Stimulated activated CD4-positive, alpha-beta T cell treated with anti-CD3 and anti-CD28 coated beads, Interleukin-4, amount 100 ng/mL, for 1 hour (primary cell): ENCODE measurements around the gene RRBP1.

Experiments used
- DNase-seq: peaks from one replicate; pipeline ENCODE4 v3.0.0-alpha.2; 2020

RRBP1 gene

DNA sequence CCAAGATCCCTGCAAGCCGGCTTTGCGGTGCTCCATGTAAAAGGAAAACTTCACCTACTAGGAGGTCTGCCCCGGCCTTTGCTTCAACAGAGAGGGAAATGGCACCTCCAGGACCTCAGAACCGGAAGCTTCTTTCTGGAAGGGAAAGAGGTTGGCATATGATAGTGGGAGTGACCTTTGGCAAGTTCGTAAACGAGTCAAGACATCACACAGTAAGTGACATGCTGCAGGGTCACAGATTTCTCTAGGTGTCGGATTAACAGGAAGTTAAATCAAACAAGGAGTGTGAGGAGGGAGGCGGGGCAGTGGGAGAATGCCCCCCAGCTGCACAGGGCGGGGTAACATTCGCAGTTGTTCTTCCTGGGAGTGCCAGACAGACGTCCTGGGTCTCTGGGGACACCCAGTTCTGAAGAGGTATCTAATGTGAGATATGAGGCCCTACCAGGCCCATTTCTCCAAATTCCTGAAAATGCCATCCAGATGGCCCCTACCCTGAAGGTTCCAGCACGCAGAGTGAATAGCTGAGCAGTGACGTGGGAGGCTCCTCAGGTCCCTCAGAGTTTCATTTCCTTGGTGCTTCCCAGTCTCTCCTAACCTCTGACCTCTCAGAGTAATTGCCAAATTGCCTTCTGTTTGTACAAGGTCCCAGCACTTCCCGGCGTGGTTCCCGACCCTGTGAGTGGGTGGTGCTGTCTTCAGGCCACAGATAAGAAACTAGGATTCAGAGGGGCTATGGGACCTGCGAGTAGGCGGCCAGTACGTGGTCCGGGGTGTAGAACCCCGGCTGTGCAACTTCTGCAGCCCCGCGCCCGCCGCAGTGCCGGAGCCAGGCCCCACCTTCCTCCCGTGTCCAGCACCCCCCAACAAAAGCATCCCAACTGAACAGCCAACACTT is 1.9 kb downstream of the RRBP1 start:
- DNase-seq, result no peak

DNA sequence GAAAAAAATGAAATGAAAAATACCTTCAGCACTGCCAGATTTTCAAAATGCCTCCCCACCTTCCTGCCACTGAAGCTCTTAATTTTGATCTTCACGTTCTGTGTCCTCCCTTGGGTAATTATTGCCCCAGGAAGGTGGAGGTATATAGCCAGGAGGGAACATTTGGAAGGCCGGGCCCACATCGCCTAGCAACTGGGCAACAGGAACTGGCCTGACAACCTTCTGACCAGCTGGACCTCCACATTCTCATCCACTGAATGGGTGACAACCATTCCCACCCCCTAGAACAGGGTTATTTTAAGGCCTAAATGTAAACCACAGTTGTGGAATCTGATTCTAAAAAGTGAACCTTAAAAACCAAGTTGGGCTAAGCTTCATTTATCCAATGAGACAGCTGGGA is 3.2 kb downstream of the RRBP1 start:
- DNase-seq, result no peak

DNA sequence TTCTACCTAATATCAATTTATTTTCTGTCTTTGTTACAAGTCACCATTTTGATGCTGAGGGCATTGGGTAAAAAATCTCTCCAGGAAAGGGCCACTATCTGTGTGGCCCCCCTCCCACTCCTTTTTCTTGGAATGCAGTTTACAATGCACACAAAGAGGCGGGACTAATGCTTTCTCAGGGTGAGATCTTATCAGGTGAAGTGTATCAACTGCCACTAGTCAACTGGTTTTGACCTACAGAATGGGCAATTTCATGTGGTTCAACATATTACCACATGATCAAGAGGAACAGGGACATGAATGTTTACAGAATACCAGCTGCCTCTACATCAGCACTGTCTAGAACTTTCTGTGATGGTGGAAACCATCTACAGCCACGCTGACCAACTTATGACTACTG is 3.7 kb downstream of the RRBP1 start:
- DNase-seq, result no peak

DNA sequence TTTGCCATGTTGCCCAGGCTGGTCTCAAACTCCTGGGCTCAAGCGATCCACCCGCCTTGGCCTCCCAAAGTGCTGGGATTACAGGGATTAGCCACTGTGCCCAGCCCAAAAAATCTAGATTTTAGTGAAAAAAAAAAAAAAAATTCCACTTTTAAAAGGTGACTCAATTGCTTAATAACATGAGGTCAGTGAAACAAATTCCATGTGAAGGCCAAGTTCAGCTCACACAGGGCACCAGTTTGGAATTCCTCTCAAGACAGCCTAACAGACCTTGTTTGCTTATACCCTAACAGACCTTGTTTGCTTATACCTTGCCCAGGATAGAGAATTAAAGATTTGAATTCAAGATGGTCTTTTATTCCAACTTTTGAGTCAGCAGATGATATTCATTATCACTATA is 5.1 kb downstream of the RRBP1 start:
- DNase-seq, result no peak

DNA sequence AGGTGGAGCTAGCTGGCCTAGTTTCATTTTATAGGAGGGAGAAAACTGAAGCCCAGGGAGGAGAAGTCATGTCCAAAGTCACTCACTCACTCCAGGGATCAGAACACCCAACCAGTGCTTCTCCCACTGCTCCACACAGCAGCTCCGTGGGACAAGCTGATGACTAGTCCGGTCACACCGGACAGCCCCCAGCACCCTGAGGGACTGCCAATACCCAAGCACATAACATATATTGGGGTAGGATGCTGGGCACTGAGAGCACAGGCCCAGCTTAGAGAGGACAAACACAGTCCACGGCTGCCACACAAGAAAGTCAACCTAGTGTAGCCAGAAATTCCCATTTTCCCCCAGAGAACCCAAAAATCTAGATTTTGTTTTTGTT is 5.7 kb downstream of the RRBP1 start:
- DNase-seq, result no peak

DNA sequence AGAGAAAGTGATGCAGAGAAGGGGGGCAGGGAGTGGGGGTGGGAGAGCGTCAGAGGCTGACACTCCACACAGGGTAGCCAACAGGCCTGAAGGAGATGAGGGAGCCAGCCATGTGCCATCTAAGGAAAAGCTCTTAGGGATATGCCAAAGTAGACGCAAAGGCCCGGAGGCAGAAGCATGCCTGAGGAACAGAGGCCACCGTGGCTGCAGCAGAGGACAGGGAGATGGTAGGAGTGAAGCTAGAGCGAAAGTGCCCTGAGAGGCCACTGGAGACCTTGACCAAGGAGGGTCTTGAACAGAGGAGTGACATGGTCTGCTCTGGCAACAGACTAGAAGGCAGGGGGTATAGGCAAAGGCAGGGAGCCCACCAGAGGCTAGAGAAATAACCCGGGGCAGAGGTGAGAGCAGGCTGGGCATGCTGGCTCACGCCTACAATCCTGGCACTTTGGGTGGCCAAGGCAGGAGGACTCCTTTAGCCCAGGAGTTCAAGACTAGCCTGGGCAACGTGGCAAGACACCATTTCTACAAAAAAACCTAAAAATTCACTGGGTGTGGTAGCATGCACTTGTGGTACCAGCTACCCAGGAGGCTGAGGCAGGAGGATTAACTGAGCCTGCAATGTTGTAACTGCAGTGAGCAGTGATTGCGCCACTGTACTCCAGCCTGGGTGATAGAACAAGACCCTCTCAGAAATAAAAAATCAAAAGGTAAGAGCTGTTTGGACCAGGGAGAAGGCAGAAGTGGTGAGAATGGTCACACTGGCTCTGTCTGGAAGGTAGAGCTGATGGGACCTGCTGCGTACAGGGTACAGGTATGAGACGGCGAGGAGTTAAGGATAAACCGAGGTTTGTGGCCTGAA is 6.3 kb downstream of the RRBP1 start:
- DNase-seq, result no peak

DNA sequence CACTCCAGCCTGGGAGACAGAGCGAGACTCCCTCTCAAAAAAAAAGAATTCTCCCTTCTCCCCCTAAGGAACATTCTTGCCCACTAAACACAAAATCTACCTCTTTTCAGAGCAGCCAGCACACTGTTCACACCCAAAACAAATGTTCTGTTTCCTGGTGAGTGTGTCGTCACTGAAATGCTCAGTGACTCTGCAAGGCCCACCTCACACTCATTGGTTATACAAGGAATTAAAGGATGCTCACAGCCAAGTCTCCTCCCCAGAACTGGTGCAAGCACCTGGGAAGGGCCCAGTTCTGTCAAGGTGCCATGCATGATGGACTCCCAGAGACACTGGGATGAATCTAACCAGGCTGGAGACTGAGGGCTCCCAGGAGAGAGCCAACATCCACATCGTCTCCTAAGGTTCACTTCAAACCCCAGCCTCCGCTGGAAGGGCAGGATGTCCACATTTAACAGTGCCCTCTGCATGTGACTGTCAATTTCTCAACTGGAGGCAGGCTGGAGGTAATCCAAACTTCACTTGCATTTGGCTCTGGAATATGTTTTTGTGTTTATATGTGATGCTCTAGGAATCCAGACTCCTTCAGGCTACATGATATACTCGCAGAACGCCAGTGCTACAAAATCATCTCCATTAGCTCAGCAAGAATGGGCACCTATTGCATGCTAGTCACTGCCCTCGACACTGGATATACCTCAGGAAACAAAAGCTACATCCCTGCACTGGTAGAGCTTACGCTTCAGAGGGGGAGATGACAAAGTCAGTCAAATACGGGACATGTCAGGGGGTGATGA is 7.1 kb downstream of the RRBP1 start:
- DNase-seq, result no peak

DNA sequence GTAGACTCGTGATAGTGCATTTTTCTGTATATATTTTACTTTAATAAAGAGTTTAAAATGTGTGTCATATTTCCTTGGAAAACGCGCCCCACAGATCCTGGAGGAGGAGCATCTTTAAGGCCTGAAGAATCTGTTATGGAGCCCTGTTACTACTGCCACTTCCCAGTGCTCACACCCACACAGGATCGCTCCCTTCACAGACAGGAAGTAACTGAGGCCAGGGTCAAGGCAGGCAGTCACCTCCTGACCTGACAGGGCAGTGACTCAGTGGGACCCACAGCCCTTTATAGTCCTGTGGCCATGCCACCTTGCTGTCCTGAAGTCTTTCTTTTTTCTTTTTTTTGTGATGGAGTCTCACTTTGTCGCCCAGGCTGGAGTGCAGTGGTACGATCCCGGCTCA is 9.0 kb downstream of the RRBP1 start:
- DNase-seq, result no peak

DNA sequence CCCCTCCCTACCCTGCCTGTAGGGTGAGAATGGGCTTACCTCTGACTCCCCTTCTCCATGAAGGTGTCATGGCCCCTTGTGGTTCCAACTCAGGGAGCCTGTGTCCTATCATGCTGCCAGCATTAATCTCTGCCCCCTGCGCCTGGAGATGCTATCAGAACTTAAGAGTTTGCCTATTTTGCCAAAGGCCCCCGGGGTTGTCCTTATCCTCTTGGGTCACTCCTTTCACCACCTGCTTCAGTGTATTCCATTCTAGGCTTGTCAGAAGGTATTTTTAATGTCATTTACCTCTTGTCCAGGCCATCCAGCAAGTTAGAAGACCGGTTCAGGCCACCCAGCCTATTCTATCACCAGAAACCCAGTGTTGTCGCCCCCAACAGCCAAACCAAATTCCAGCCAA is 10.5 kb downstream of the RRBP1 start:
- DNase-seq, result no peak

DNA sequence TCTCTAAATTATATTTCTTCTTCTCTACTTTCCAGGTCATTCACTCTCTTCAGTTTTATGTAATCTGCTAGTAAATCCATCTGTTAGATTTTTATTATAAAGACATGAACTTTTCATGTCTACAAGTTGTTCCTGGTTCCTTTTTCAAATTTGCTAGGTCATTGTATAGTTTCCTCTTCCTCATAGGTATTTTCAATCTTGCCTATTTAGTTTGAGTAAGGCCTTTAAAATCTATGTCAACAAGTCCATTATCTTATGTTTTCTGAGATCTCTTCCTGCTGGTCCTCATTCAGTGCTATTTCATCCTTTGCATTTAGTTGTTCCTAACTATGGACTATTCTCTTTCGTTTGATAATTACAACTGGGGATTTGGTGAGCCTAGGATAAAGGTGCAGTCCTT is 11.0 kb downstream of the RRBP1 start:
- DNase-seq, result no peak

DNA sequence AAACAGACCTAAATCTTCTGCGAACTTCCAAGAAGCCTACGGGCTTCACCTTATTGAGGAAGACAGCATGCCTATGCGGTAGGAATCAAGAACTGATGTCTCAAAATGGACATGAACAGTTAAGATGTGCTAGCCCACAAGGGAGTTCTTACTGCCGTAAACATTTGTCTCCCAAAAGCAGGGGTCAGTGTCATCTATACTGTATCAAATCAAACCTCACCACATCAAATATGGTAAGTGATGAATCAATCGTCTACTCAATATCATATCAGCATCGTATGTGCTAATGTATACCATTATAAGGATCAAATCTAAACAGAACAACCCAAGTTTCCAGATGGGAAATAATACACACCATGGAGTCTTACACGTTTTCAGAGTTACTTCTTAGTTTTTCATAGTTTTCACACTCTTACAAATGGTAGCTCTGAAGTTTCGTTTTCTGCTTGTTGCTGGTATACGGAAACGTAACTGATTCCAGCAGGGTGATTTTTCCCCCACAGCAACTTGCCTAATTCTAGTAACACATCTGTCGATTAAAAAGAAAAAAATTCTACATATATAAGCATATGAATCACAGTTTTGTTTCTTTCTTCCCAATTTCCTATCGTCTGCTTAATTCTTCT is 12.6 kb downstream of the RRBP1 start:
- DNase-seq, result no peak

DNA sequence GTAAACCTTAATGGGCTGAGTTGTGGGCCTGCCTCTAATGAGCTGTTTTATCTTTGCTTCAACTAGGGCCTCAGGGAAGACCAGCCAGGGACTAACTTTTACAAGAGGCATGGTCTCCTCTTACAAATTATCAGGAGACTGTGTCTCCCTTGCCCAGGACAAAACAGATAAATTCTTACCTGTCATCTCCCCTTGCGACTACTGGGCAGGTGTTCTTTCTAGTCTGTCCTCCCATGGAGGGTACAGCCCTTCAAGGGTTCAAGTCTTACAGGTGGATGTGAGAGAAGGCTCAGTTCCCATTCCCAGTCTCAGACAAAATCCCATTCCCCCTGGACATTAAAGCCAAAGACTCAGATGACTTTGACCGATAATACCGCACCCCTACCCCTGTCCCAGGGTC is 13.6 kb downstream of the RRBP1 start:
- DNase-seq, result no peak

DNA sequence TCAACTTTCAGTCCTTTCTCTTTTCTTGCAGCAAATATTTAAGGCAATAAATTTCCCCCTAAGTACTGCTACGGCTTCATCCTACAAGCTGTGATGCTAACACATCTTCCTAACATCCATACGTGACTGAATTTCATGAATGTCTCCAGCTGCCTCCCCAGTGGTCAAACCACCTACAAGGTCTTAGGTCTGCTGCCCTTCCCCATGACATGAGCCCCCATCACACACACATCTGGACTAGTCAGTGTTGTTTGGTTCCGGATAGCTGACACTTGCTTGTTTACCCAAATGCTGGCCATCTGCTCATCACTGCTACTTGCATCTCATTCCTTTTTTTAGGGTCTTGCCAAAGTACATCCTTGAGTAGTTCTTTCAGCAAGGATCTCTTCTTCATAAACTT is 14.6 kb downstream of the RRBP1 start:
- no peak for DNase-seq

DNA sequence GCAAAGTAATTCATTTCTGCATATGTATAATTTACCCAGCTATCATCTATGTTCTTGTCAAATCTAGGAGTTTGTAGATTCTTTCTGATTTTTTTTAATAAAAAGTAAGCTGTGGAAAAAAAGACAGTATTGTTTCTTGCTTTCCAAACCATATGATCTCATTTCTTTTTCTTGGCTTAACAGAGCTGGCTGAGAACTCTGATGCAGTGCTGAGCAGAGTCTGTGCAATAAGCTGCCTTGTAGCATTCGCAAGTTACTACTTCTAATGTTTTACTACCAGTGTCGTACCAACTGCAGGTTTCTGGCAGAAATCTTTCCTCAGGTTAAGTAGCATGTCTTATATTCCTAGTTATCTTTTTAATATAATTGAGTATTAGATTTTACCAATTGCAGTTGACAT is 15.6 kb downstream of the RRBP1 start:
- DNase-seq, result no peak

DNA sequence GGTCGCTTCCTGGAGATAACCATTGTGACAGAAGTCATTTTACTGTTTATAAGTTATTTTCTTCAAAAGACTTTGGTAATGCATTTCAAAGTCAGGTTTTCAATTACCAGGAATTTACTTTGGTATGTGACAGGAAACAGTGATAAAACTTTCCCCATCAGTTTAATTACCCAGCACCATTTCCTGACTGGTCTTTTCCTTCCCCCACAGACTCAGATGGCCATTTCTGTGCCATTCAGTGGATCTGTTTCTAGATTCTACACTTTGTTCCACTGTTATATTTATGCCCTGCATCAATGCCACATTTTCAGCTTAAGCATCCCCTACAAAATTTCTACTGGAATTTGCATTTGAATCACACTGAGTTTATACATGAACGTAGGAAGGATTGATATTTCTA is 16.3 kb downstream of the RRBP1 start:
- DNase-seq, result no peak

DNA sequence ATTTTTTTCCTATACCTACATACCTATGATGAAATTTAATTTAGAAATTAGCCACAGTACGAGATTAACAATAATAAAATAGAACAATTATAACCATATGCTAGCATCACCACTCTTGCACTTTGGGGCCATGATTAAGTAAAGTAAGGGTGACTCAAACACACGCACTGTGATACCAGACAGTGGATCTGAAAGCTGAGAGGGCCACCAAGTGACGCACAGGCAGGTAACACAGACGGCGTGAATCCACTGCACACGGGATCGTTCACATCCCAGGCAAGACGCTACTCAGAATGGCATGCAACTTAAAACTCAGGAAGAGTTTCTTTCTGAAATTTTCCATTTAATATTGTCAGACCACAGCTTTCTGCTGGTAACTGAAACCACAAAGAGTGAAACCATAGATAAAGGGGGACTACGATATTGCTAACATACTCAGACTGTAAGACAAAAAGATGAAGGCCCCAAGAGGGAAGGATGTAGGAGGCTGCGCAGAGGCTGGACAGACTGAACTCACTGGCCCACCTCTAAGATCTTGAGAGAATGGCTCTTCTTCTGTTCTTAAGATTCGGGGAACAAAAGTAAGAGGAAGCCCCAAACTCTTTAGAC is 17.9 kb downstream of the RRBP1 start:
- no peak for DNase-seq

DNA sequence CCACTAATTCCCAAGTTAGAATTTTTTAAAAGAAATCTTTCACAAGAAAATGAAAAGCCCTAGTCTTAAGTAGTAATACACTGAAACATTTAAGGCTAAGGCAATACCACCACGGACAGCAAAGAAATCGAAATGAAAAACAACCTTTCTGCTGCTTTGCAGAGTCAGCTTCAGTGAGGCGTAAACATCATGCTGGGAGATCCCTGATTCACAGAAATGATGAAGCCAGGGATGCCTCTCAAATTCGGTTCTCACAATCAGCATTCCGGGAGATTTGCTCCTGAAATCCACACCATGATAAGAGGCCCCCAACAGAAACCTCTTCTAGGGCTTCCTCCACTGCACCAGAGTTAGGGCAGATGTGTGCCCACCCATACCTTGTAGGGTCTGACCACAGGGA is 18.6 kb downstream of the RRBP1 start:
- no peak for DNase-seq

DNA sequence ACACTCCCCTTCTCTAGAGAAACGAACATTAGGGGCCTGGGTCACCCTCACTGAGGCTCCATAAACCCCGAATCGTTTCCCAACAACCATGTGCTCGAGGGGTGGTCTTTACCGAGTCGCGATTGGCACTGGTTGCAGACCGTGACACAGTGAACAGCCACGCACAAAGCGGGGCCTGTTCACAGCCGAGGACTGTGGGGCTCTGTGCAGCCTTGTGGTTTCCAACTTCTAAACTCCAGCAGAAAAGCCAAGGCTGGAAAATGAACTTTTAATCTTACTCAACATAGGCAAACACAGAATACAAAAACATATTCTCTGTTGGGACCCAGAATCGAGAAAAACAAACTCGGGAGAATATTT is 19.0 kb downstream of the RRBP1 start:
- no peak for DNase-seq

DNA sequence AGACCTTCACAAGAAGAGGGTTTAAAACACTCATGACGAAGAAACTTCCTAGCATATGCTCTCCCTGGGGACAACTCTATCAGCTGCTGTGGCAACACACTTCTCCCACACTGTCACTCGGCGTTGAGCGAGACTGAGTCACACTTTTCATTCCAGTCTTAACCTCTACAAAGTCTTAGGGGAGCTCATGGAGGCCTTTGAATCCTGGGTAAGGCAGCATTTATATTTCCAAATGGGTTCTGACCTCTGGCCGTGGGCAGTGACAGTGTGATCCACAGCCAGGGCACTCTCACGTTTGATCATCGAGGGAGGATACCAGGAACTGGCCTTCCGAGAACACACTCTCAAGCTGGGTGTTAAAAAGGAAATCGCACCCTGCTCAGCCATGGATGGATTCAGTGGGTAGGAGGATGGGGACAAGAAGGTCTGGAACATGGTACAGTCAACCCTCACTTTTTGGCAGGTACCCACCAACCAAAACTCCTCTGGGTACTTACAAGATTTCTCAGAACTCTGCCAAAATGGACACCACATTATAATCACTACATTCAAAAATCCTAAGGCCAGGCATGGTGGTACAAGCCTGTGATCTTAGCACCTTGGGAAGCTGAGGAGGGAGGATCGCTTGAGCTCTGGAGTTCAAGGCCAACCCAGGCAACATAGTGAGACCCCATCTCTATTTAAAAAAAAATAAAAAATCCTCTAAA is 19.6 kb downstream of the RRBP1 start:
- DNase-seq, result no peak

DNA sequence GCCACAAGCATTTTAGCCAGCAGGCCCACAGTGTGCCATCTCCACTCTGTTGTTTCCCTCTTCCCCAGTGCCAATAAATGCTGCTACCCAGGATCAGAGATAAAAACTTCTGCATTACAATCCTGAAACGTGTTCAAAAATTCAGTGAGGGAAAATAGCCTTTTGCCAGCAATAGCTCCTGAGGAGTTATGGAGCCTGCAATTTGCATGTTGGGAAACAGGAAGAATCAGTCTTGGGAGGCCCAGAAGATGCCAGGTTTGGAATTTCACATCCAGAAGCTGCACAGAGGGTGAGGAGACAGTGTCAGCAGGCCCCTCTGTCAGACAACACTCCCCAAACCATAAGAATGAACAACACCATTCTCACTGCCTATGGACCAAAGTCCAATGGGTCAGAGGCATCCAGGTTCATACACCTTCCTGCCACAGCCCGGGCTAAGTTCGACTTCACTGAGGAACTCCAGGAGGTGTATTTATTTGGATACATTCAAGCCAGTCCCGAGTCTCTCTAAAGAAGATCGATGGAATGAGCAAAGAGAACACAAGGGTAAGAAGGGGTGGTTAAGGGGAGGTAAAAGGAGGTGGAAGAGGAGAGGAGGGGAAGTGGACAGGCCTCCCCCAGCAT is 20.8 kb downstream of the RRBP1 start:
- no peak for DNase-seq

DNA sequence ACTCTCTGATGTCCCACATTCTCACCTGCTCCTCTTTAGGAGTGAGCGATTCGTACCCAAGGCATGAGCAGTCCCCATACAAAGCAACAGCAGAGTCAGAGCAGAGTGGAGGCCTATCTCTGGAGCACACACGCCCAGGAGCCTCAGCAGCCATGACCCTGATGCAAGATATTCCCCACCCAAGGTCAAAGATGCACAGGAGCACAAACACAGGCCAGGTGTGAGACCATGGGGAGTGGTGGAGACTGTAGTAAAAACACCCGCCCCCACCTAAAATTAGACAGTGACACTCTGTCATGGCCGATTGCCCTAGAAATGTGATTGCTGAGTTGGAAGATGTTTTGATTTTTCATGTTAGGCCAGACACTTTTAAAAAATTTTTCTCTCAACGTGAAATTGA is 21.4 kb downstream of the RRBP1 start:
- DNase-seq, result no peak
